ENCODE measurements around the gene MPRIP.
"Not testable (repeated sequence)": the region's sequence is repeated elsewhere in the genome, so short reads cannot be mapped to it uniquely, and the experiment has no call there.

The MPRIP gene

DNA sequence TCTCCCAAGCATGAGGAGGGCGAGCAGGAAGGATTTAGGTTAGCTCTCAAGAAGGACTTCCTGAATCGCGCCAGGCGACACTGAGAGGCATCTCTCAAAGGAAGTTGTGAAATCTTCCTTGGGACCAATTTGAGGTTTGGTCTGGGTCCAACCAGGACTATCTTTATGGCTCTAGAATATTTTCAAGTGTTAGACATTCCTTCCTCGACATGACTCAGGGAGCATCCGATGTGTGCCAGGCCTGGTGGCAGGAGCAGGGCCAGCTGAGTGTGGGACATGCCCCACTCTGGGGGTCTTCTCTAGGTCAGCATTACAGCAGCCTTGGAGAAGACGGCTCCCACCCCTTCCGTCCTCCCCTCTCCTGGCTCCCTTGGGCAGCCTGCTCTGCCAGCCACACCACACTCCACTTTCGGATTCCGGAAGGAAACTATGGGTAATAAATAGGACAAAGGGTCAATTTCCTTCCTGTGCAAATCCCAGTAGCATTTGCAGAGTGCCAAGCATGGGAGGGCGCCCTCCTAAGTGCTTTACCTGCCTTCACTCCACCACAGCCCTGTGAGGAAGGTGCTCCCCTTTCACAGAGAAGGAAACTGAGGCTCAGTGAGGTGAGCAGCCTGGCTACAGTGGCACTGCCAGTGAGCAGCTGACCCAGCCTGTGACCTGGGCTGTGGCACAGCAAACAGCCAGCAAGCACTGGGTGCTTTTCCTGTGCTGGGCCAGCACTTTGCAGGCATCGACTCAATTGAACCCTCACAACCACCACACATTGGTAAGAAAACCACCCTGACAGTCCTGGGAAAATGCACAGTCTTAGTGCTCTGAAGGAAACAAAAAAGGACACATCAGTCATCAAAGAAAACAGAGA lies 31.0 kb upstream of the MPRIP start:
- DNase-seq (ENCODE audit: low read depth): peak; percentile 70
- H3K4me3 ChIP-seq (ENCODE audit: low read depth, low read length): not testable (repeated sequence)

DNA sequence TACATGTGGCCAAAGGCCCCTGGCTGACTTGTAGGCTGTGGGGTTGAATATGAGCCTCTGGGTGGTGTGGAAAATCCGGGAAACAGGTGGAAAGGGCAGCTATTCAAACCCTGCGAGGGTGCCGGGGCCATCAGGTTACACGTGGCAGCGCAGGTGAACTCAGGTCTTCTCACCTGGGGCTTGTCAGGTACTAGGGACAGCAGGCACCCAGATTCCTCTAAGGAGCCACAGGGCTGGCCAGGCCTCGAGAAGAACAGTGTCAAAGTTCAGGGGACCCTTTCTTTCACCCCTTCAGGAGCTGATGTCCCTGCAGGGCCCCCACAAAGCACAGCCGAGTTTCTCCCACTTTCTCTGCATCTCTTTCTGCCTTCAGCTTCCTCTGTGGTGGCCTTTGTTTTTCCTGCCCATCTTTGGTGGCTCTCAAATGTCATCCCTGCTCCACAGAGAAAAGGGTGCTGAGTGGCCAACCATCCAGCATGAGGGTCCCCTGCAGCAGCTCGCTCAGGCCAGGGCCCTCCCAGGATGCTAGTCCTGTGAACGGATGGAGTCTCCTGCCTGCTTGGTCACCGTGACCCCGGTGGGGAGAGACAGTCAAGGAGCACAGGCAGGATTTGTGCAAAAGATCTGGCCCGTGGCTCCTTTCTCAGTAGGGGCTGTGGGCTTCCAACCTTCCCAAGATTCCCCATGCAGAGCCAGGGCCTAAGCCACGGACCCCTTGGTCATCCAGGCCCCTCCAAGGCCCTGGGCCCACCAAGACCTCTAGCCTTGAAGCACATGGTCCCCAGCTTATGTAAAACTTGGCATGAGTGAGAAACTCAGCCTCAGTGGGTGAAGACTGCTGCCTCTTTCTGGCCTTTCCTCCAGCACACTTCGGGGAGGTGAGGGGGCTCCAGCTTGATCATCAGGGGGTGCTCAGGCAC lies 28.2 kb upstream of the MPRIP start:
- not testable (repeated sequence) for H3K4me3 ChIP-seq (ENCODE audit: low read depth, low read length); DNase-seq (ENCODE audit: low read depth)

DNA sequence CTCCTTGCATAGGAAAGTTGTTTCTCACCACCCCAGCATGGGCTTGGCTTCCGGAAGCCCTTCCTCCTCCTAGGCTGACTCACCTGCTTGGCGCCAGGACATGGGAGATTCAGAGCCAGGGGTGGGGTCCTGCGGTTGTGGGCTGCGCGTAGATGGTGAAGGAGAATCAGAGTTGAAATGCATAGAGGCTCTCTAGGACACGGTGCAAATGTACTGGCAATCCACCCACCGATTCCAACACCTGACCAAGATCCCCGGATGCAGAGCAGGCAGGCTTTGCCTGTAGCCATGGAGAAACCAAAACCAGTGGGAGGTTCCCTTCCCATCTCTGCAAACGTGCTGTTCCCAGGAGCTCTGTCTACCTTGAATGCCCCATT lies 27.5 kb upstream of the MPRIP start:
- not testable (repeated sequence) for H3K4me3 ChIP-seq (ENCODE audit: low read depth, low read length); DNase-seq (ENCODE audit: low read depth)

DNA sequence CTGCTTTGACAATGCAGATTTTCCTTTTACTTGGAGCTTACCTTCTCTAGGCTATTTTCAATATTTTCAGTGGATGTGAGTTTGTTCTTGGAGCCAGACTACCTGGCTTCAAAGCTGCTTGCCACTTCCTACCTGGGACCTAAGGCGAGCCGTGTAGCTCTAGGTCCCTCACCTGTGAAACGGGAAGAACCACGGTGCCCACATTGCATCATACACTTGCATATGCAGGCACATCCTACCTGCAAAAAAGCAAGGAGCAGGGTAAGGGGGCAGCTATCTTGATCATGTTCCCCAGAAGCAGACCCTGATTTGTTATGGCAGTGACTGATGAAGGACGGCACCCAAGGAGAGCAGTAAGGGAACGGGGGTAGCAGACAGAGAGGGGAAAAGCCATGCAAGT lies 27.0 kb upstream of the MPRIP start:
- DNase-seq (ENCODE audit: low read depth): no peak
- no peak overlapping the region for H3K4me3 ChIP-seq (ENCODE audit: low read depth, low read length)

DNA sequence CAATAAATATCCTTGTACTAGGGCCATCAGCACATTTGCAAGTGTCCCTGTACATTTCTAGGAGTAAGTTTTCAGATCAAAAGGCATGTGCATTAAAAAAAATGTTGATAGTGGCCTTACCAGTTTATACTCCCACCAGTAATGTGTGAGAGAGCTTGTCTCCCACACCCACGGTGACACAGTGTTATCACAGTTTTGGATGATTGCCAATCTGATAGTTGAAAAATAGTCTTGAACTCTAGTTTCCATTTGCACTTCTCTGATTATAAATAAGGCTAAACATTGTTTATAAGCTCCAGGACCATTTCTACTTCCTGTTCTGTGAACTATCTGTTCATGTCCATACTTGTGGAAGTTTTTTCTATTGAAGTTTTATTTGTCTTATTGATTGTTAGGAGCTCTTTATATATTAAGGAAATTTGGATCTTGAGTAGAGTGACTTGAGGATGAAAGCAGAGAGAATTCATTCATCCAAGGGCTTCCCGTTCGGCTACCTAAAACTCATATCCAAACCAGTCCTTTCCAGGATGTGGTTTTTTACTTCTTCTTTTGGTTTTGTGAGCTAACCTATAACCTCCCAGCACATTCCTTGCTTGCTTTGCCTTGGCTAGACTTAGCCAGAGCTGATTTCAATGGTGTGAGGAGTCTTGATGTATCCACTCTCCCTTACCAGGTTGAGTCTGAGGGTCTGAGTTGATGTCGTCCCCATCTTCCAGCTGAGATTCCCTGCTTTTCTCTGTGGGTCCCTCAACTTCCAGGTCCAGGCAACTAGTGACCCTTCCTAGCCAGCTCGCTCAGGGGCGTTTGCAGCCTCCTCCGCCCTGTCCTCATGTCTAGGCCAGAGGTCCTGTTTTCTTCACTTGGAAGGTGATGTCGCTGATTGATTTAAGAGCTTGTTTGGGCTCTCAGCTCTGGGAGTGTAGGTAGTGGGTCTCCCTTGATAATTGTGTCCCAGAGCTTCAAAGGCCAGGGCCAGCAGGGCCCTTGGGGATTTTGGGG lies 25.8 kb upstream of the MPRIP start:
- not testable (repeated sequence) for H3K4me3 ChIP-seq (ENCODE audit: low read depth, low read length); DNase-seq (ENCODE audit: low read depth)

DNA sequence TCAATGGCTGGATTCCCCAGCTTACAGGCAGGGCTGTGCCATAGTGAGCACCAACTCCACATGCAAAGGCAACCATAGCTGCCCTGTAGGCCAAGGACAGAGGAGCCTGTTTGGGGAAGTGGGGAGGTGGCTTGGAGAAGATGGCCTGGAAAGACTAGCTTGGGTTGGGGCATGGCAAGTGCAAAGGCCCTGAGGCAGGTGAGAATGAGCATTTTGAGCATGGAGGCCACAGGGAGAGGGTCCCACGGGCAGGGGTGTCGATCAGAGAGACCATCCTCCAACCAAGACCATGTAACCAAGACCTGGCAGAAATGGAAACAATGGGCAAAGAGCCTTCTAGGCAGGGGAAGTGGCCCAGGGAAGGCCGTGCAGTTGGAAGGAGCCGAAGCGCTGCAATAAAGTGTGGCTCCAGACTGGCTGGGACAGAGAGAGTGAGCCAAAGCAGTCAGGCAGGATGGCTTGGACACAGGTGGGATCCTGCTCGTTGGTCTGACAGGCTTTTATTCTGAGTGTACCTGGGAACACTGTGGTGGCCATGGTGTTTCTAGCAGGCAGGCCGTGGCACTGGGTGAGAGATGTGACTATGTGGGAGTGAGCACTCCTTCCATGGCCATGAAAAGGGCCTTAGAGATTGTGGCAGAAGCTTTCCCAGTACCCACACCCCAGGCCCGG lies 24.8 kb upstream of the MPRIP start:
- no peak overlapping the region for H3K4me3 ChIP-seq (ENCODE audit: low read depth, low read length)
- DNase-seq (ENCODE audit: low read depth): no peak

DNA sequence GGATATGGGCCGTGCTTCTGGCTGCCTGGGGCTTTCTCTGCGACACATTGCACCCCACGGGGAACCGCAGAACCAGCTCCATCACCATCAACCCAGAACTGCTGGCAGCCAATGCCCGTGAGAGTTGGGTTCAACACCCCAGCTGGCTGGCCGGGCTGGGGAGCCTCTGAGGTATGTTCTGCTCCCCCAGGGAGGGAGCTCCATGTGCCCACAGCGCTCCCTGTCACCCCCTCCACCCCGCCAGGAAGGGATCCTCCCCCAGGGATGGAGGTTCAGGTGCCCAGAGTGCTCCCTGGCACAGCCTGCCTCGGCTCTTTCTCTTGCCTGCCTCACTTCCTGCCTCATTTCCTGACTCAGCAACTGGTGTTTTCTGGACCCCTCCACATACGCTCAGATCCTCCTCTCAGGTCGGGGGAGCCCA lies 24.2 kb upstream of the MPRIP start:
- no peak for DNase-seq (ENCODE audit: low read depth)
- no peak overlapping the region for H3K4me3 ChIP-seq (ENCODE audit: low read depth, low read length)

DNA sequence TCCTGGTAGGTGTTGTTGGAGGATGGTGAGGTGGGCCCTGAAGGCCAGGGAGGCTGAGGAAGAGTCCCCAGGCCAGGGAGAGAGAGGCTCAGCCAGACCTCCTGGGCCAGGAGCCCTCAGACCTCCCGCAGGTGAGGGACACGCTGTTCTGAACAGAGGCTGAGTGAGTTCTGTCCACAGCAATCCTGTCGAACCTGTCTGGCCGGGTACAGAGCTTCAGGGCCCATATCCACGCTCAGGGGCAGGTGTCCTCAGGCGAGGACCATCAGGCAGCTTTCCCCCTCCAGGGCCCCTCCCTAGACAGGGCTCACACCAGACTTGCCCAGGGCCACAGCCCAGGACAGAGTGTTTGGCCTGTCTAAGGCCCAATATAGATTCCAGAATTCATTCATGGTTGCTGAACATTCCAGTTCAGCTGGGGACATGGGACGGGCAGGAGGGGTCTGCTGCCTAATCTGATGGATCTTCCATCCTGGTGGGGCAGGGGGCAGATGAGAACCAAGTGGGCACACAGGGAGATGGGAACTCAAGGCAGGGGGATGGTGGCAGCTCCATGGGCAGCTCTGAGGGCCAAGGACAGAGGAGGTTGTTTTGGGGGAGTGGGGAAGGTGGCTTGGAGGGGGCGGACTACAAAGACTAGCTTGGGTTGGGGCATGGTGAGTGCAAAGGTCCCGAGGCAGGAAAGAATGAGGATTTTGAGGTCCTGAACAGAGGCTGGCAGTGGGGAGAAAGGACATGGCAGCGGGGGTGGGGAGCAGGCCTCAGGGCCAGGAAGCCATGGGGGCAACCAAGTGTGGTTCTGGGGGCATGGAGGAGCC lies 23.4 kb upstream of the MPRIP start:
- no peak overlapping the region for H3K4me3 ChIP-seq (ENCODE audit: low read depth, low read length)
- no peak for DNase-seq (ENCODE audit: low read depth)

DNA sequence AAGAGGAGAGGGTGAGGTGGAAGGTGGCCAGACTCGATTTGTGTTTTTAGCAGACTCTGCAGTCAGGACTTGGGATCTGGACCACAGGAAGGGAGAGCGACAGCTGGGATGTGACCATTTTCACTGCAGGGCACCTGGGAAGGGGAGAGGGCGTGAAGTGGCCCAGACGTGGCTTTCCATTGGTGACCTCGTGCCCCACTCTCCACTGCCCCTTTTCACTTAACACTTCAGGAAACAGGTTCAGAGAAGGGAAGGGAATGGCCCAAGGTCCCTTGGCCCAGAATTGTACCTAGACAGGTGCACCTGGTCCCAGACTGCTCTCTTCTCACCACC lies 22.9 kb upstream of the MPRIP start:
- H3K4me3 ChIP-seq (ENCODE audit: low read depth, low read length): no peak overlapping the region
- no peak for DNase-seq (ENCODE audit: low read depth)

DNA sequence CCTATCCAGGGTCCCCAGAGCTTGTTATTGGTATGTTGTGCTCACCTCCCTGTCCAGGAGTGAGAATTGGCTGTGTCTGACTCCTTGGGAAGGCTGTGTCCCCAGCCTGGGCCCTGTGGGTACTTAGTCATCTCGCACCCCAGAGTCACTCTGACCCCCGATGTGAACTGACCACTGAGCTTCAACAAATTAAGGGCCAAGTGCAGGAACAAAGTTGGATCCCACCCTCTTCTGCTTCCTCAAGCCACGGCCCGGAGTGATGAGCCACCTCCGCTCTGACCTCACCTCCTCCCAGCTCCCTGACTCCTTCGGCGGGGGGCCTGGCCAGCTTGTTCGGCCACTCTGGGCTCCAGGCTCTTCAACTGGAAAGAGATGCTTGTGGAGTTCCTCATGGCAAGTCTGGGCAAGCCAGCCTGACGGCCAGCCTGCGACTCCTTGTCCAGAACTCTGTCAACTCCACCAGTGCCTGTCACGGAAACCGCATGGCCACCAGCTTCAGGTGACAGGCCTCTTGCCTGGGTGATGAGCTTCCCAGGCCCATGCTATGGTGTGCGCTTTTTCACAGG lies 22.3 kb upstream of the MPRIP start:
- no peak overlapping the region for H3K4me3 ChIP-seq (ENCODE audit: low read depth, low read length)
- DNase-seq (ENCODE audit: low read depth): no peak

DNA sequence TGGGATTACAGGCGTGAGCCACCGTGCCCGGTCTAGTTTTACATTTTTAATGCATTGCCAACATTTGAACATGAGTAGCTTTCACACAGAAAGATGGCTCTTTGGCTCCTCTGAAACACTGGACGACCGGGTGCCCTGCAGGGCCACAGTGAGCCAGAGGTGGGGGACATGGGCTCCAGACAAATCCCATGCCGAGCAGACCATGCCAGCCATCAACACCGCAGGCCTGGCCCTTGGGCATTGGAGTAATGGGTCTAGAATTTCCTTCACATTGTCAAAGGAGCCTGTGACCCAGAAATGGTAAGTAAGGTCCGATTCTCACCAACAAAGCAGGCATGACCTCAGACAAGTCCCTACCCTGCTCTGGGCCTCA lies 21.4 kb upstream of the MPRIP start:
- H3K4me3 ChIP-seq (ENCODE audit: low read depth, low read length): no peak overlapping the region

DNA sequence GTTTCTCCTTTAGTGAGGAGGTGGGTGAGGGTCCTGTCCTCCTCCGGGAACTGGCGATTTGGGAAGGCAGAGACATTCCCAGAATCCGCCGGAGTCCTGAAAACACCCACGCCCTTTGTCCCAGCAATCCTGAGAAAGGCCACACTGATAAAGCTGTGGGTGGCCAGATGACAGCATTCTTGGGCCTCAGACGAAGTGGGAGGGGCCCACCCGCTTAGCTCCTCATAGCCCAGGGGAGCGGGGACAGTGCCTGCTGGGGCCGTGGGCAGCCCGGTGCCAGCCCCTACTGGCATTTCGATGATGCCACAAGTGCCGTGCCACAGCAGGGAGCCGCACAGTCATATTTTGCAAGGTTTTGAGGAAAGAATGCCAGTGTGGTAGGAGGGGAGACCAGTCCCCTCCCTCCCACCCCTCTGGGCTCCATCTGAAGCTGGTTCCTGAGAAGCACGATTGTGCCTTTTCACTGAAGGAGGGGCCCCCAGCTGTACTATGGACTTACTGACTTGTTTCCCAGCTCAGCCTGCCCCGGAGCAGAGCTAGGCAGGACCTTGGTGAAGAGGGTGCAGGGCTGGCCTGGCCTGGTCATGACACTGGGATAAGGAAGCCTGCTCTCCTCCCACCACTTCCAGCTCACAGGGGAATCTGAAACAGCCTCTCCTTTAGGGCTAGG lies 20.9 kb upstream of the MPRIP start:
- no peak overlapping the region for H3K4me3 ChIP-seq (ENCODE audit: low read depth, low read length)
- DNase-seq (ENCODE audit: low read depth): no peak

More for the DNA sequence above, 21.4 kb upstream of the MPRIP start:
- no peak for DNase-seq (ENCODE audit: low read depth)

DNA sequence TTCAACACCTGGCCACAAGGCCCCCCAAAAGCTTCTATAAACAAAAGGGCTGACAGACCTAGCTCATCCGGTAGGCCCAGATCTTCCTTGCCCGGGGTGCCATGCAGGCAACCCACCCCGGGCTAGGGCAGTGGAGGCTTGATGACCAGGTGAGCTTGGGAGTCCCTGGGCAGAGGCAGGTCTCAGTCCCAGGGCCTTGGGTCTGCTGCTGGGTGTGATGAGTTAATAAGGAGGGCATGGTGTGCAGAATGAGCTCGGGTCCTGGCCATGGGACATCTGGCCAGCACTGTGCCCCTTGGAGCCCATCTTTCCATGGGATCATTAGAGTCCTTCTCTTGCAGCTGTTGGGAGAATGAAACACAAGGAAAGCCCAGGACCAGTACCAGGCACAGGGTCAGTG lies 20.2 kb upstream of the MPRIP start:
- H3K4me3 ChIP-seq (ENCODE audit: low read depth, low read length): no peak overlapping the region
- DNase-seq (ENCODE audit: low read depth): no peak

DNA sequence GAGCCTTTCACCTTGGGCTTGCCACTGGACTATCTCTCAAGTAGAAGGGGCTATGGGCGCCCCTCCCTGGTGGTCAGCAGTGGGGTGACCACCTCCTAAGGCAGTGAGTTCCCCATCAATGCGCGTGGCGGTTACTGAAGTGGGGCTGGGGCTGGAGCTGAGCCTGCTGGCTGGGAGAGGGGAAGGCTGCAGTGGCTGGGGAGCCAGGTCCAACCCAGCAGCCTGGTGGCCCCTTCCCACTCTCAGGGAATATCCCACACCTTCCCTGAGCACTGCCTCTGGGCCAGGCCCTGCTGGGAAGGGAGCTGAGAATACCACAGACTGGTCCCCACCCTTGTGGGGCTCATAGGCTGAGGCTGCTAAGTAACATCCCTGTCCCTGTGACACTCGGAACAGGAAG lies 19.8 kb upstream of the MPRIP start:
- H3K4me3 ChIP-seq (ENCODE audit: low read depth, low read length): no peak overlapping the region
- no peak for DNase-seq (ENCODE audit: low read depth)

DNA sequence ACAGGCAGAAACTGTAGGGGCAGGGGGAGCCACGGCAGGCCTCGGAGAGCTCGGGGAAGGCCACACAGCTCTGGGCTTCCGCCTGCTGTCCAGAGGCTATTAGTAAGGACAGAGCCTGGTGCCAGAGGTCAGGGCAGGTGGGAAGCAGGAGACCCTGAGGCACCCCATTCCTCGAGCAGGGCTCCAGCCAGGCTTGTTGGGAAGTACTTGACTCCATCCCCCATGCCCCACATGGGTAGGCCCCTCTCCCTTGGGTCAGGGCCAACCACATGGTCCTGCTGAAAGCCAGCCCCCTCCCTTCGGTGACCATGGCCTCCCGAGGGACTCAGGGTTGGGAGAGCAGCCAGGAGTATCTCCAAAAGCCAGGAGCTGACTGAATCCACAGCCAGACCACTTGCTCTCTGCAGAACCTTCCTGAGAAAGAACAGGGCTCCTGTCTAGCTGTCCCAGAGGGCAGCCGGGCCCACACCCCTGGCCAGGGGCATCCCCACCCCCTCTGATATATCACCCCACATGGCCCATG lies 17.4 kb upstream of the MPRIP start:
- no peak overlapping the region for H3K4me3 ChIP-seq (ENCODE audit: low read depth, low read length)
- DNase-seq (ENCODE audit: low read depth): no peak

DNA sequence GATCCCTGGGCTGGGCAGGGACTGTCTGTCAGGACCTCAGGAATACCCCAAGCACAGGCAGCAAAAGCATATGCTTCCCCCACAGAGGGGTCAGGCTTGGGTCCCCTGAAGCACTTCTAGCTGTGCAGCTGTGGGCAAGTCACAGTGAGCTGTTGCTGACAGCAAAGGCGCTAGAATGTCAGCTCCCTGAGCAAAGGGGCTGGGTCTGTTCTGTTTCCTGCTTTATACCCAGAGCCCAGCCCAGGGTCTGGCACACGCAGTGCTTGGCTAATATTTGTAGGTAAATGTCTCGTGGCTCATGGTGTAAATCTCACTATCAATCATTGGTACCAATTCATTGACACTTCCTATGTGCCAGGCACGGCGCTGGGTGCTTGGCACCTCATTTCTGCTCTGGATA lies 16.6 kb upstream of the MPRIP start:
- no peak for DNase-seq (ENCODE audit: low read depth)
- no peak overlapping the region for H3K4me3 ChIP-seq (ENCODE audit: low read depth, low read length)

DNA sequence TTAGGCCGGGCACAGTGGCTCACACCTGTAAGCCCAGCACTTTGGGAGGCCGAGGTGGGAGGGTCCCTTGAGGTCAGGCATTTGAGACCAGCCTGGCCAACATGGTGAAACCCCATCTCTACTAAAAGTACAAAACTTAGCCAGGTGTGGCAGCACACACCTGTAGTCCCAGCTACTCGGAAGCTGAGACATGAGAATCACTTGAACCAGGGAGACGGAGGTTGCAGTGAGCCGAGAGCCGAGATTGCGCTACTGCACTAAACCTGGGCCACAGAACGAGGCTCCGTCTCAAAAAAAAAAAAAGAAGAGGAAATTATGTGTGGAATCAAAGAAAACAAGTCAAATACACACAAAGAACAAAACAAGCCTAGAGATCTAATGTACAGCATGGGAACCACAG lies 16.1 kb upstream of the MPRIP start:
- no peak for DNase-seq (ENCODE audit: low read depth)
- H3K4me3 ChIP-seq (ENCODE audit: low read depth, low read length): no peak overlapping the region

All from skeletal muscle cell (primary cell).